SIG-M5 treated with dmso at 0.1 percent for 504 hours (cell line): Measurements from ENCODE around the gene CRYBB3.

Experiments
- DNase-seq: peaks from one replicate; lab custom pipeline; 2025; ENCODE audit not compliant: unreplicated experiment; lab: John Stamatoyannopoulos, UW

CRYBB3 gene

DNA sequence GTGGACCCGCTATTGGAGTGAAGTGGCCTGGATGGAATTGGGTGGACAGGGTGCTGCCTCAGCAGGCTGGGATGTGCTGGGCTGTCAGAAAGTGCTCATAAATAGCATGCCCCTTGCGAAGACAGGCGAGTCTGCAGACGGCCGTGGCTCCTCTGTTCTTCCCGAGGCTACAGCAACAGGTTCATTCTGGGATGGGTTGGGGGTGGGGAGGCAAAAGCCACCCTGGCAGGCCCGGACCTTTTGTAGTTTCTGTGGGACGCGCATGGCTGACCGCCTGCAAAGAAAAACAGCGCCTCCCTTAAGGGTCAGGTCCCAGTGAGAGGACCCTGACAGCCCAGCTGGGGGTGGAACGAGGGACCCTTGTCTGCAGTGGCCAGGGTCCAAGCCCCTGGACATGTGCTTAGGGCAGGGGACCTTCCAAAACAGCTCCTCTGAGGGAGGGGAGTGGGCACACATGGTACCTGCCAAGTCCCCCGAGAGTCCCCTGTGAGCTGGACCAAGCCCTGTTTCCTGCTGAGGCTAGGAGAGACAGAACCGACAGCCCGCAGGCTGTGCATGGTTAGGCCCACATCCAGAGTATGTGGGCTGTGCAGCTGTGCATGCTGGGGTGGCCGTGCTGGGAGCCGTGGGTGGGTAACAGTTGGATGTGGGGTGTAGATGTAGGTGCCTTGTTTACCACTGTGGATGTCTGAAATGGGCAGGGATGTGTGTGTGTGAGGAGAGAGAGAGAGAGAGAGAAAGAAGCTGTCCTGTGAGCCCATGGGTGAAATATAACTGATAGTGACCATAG is at the start of gene CRYBB3:
Gene CRYBB3, plus strand, starts transcription at position 128 of the 790 bp plus-strand sequence. CDS start 1,539 bp downstream, outside the sequence.
- DNase-seq, result no peak

DNA sequence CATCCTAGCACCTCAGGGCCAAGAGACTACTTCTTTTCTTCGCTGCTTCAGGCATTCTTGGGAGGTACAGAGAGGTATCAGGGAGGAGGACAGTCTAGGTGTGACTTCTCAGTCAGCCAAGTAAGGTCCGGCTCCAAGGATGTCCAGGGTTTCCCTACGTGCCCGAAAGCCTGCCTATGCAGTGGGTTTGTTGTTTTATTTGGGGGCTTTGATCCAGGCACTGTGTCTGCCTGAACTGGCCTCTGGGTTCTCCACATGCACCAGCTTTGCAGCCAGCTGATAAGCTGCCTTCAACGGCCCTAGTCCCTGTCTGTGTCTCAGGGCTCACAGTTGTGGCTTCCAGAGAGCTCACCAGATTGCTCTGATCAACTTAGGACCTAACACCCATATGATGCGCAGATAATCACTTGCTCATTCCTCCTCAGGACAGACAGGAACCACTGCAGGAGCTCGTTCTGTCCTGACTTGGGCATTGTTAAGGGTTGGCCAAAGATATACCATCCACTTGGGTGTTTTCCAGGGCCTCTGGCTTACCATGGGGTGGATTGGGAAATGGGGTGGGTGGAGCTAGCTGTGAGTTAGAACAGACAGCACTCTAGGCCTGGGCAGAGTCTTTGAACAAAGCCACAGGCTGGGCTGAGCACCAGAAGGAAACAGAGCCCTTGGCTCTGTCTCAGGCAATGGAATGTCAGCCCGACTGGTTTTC is 45.5 kb upstream of the CRYBB3 start:
- DNase-seq, result peak; percentile 4

DNA sequence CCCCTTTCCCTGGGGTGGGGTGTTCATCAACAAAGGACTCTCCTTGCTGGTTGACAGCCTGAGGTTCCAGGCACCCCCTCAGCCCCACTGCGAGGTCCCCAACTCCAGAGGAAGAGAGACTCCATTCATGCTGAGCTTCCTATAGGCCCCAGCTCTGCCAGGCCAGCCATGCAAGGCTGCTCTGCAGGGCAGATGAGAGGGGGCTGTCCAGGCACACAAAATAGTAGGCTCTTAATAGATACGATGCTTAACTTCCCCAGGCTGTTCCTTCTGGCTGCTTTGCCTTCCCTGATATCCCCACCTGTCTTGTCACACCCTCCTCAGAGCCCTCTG is 45.0 kb upstream of the CRYBB3 start:
- no peak for DNase-seq

DNA sequence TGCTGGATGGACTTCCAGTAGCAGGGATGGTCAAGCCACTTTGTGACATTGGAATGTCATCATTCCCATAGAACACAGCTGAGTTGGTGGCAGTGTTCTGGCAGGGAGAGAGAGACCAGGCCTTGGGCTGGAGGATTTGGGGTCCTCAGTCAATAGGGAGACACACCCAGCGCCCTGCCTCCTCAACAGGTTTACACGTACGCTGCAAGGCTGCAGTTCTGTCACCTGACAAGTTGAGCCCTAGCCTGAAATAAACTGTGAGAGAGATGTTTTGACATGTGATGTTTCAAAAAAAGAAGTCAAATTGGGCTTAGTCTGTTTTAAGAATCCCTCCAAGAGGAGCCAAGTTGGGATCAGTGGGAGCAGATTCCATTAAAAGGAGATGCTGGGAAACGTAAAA is 42.9 kb upstream of the CRYBB3 start:
- DNase-seq, result no peak

DNA sequence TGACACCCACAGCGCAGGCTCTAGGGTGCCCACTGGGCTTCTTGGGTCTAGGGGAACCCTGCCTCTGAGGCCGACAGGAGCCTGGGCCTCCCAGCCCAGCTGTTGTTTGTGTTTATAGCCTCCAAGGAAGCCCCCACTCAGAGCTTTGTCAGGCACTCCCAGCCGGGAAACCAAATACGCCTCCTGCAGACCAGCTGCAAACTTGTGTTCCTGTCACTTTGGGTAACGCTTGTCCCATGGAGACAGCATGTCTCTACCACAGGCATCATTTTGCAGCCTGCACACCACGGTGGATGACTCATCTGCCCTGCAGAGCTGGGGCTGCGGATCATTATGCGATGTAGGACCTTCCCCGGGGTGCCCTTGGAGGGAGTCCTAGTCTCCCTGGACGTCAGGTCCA is 40.6 kb upstream of the CRYBB3 start:
- DNase-seq, result no peak

DNA sequence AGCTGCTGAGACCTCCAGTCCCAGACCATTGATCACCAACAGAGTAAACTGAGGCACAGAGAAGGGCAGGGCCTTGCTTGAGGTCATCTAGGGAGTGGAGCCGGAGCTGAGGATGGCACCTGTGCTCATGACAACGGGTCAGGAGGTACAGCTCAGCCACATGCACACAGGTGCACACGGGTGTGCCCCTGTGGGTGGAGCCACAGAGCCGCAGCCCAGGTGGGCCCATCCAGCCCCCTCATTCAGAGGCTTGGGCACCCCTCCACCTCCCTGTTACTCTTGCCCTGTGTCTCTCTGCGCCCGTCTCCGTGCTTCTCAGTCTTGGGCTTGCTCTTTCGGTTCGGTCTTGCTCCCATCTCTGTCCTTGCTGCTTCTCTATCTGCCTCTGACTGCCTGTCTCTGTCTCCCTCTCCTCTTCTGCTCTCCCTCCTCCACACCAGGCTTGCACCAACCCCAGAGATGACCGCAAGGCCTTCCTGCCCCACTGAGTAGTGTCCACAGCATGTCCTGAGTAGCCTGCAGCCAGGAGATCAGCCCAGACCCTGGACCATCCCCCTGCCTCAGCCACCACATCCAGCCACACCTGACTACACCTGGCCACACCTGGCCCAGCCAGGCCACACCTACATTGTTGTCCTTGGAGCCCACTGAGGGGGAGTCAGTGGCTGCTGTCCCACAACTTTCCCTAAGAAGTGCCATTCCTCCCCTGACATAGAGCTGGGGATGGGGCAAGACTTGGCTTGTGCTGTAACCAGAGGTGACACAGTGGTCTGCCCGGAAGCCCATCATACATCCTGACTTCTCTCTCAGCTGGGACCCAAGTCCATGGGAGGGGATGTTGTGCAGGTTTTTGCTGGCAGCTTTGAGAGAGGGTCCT is 39.3 kb upstream of the CRYBB3 start:
- no peak for DNase-seq

DNA sequence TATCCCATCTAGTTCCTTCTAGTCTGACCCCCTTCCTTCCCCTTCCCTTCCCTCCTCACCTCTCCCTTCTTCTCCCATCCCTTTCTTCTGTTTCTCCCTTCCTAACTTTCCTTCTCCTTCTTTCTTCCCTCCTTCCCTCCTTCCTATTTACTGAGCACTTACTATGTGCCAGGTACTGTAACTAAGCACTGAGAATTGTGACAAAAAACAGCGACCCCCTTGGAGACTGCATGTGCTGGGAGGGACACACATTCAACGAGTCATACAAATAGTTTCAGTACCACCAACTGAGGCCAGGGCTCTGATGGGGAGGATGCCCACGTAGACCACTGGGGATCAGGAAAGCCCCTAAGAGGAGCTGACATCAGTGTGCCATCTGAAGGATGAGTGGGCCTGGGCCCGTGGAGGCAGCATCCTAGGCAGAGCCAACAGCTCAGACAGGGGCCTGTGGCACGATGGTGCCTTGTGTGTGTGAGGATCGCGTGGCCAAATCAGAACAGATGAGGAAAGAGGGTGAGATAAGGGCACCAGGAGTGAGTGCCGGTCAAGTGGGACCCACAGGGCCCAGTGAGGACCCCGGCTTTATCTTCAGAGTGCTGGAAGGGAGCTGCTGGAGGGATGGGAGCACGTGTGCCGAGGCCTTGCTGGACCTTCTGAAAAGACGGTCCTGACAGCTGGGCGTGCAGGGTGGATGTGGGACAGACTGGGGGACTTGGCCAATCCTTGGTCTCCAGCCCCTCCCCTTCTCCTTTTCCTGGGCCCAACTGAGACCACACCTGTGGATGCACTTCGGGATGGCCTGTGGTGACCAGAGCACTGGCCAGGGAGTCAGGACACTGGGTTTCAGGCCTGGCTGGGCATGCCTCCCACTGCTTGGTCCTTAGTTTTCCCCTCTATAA is 38.4 kb upstream of the CRYBB3 start:
- no peak for DNase-seq

DNA sequence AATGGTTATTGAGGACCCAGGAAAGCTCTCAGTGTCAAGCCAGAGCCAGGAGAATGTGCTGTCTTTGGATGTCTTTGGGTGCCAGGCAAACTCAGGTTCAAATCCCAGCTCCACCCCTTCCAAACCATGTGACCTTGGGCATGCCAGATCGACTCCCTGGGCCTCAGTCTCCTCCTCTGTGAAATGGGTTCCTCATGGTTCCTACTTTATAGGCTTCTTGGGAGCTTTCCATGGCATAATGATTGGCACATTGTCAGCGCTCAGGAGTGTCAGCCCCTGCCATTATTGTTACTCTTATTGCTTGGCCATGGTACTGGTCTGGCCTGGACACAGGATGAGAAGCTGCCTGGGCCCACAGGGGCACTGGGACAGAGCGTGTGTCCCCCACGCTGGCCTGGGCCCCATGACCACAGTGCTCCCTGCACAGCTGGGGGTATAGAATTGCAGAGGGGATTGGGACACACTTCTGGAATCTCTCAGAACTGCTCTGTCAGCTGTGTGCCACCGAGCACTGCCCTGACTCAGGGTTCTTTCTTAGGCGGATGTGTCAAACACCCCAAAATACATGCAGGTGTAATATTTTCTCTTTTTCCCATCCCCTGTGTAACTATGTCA is 37.6 kb upstream of the CRYBB3 start:
- DNase-seq, result no peak

DNA sequence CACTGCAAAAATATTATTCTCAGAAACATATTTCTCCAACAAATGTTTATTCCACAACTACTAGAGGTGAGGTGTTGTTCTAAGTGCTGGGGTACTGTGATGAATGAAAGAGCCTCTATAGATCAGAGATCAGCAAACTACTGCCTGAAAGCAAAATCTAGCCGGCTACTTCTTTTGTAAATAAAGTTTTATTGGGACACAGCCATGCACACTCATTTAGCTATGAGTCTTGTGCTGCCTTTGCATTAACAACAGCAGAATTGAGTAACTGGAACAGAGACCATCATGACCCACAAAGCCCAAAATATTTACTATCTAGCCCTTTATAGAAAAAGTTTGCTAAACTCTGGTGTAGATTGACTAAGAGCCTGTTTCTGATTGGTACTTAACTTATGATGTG is 37.1 kb upstream of the CRYBB3 start:
- no peak for DNase-seq

DNA sequence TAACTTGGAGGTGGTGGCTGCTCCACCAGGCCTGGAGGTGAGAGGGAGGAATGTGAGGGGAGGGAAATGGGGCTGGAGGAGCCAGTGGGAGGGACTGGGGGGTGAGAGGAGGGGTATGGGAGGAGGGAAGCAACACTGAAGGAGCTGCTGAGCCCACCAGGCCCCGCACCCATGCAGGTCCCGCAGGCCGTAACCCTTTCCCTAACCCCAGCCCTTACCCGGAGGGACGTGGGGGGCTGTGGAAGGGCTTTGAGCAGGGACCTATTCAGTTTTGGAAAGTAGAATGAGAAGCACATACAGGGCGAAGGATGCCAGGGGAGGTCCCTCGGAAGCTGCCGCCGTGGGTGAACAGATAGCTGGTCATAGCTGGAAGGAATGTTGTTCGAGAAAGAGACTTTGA is 33.9 kb upstream of the CRYBB3 start:
- DNase-seq, result no peak

DNA sequence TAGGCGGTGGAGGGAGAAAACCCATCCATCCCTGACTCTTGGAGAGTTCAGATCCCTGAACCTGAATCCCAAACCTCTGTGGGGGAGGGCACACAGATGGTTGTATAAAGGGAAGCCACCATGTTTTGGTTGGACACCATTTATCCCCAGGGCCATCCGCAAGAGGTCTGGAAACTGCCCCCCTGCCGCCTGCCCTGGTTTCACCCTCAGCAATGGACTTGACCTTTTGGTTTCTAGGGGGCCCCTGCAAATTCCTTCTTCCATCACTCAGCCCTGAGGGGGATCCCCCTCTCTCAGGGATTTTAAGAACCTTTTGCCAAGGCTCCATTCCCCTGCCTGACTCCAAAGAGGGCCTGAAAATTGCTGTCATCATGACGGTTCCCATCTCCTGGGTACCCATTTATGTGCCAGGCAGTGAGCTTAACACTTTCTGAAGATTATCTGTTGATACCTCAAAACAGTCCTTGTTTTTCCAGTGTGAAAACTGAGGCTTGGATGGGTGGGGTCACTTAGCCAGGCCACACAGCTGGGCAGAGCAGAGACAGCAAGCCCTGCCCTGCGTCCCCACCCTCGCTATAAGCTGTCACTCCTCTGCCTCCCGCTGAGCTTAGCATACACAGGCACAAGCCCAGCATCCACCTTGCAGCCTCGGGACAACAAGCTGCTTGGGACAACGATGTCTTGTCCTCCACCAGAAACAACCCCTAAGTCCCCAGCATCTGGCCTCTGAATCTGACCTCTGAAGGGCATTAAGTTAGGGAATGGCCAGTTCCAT is 33.2 kb upstream of the CRYBB3 start:
- DNase-seq, result no peak

DNA sequence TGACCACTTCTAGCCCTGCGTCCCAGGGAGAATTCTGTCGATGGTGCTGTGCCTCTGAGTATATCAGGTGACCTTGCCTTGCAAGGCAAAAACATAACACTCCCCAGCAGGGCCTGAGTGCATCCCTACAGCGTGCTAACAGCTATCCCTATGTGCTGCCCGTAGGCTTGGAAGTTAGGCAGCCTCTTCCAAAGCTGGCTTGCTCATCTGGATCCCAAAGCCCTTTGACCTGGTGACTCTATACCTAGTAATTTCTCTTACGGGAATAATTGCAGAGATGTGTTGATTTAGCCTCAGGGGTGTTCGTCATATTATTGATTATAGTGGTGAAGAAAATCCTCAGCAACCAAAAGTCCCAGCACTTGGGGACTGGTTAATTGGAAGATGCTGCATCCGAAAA is 32.6 kb upstream of the CRYBB3 start:
- DNase-seq, result no peak

DNA sequence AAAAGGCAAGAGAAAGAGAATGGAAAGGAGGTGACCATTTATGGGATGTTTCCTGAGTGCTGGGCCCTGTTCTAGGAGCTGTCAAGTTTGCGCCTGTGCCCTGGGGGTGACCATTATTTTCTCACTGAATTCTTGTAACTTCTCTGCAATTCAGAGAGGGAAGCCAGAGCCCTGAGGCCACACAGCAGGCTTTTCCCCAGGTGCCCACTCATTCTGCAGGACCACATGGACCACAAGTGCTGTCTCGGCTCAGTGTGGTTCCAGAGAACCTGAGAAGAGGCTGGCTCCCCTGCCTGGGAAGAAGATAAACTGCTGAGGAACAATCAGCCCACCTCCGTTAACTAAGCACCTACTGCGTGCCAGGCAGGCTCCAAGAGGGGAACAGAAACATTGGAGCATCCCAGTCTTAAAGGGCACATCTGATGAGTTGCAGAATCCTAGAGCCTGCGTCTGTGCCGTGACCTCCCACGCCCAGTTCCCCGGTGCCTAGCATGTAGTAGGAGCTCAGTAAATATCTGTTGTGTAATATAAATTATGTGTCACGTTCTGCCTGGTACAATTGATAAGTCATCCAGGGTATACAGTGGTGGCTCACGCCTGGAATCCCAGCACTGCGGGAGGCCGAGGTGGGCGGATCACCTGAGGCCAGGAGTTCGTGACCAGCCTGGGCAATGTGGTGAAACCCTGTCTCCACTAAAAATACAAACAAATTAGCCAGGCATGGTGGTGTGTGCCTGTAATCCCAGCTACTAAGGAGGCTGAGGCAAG is 31.6 kb upstream of the CRYBB3 start:
- DNase-seq, result no peak

DNA sequence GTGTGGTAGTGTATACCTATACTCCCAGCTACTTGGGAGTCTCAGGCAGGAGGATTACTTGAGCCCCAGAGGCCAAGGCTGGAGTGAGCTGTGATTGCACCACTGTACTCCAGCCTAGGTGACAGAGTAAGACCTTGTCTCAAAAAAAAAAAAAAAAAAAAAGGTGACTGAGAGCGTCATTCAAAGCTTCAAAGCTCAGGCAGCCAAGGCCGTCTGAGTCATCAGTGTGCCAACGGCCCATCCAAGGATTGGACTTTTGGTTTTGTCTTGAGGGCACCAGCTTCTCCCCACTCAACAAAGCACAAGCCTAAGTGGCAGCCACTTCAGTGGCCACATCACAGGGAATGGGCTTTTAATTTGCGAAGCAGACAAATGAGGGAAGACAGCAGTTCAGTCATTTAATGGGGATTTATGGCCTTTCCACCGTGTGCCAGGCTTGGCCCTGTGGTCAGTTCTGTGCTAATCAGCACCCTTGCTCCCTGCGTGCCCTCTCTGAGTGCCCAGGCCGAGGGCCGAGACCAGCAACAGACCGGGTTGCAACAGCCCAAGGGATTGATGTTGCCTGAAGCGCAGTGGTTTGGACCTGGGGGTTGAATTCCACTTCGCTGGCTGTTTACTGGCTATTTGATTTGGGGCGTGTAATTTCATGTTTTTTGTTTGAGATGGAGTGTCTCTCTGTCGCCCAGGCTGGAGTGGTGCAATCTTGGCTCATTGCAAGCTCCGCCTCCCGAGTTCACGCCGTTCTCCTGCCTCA is 30.2 kb upstream of the CRYBB3 start:
- DNase-seq, result no peak

DNA sequence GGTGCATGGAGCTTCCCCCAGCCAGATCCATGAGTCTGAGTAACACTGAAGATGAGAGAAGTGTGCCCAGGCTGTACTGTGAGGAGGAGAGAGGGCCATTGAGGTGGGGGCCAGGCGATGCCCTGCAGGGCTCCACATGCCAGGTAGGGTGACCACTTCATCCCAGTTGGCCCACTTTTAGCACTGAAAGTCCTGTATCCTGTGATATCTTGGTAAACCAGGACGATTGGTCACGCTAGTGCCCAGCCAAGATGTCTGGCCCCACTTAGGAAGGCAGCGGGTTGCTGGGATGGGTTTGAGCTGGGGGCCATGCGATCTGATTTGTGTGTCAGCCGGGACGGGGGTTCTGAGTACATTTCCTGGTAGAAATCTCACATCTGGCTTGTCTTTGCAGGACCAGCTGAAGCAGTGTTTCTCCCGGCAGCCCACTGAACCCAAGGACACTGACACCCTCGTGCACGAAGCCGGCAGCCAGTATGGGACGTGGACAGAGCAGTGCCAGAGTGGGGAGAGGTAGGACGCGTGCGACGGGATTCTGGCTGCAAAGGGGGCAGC is 29.2 kb upstream of the CRYBB3 start:
- DNase-seq, result no peak

DNA sequence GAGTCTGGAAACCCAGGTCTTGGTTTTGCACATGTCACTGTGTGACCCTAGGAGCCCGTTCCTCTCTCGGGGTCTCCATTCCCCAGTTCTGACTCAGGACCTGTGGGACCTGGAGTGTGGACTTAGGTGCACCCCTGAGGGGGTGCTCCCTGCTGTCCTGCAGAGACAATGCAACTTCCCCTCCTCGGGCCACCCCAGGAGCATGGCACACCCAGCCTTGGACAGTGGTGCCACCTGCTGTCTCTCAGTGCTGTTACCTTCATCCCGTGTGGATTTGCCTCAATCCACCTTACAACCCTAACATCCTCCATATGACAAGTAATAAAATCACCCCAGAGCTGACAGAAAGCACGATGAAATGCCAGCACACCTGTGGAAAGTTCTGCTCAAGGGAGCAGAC is 27.5 kb upstream of the CRYBB3 start:
- DNase-seq, result no peak

DNA sequence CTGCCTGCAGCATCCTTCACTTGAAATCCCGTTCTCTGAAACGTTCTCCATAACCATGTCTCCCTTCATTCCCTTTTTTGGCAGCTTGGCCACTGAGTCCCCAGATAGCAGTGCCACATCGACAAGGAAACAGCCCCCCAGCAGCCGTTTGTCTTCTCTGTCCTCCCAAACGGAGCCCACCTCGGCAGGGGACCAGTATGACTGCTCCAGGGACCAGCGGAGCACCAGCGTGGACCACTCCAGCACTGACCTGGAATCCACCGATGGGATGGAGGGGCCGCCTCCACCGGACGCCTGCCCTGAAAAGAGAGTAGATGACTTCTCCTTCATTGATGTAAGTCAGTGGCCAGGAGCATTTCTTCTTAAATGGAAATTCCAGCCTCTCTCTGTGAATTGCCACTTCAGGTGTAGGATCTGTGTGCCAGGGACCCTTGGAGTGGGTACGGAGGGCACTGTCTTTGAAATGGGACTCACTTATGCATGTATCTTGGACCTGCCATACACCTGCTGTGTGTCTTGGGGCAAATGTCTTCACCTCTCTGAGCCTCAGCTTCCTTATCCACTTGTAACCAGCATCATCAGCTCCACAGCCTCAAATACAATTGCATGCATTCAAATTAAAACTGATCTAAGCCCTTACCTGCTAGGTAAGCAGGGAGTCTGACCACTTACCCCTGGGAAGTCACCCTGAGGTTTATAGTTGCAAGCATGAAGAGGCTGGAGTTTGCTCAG is 25.3 kb upstream of the CRYBB3 start:
- no peak for DNase-seq
